Measurements from ENCODE around the gene GCHFR.

The GCHFR gene

DNA sequence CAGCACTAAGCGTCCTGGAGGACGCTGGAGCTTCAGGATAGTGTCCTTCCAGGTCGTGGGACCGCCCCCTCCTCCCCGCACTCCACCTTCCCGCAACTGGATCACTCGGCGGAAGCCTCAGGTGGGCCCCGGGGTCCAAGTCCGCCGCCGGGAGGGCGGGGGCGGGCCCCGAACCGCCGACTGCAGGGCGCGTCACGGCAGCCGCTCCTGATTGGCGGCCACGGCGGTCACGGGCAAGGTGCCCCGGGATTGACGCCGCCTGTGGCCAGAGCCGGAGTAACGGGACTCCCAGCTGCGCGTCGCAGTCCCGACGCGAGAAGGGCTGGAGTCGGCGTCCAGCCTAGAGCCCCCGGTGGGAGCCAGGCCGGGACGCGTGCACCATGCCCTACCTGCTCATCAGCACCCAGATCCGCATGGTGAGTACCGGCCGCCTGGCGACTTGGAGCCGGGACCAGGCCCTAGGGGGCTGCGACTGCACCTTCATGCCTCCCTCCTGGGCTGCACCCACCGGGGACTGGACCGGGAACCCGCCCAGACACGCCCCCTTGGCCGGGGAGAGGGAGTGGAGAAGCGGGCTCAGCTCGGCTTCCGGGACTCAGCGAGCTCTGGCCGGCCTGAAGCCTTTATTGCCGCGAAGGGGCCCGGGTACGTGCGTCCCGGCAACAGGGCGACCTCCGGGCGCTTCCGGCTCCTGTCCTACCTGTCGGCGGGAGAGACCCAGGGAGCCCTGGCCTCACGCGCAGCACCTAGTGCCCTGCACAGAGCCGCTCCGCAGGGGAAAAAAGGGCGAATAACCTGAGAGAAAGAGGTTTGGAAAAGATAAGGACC lies at the start of gene GCHFR:
TSS of gene GCHFR (plus strand) at position 268 of the 828 bp plus-strand sequence. CDS start at position 381, 113 bp downstream.
- peak in 1 of 2 donors; percentile 53 for DNase-seq

DNA sequence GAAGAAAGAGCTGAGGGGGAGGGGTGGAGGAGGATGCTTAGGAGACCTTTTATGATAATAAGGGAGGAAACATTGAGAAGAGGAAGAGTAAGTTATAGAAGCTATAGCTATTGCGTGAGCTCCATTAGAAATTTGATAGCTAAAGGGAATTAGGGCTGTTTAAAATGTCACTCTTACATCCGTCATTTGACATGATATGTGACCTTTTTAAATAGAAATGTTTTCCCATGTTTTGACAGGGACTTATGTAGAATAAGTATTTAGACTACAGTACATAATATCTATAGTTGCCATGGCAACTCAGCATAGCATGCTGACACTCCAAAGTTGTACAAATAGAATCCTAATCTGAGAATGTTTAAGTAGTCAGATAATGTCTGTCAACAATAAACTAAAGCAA lies 49.7 kb upstream of the GCHFR start:
- DNase-seq: no peak

DNA sequence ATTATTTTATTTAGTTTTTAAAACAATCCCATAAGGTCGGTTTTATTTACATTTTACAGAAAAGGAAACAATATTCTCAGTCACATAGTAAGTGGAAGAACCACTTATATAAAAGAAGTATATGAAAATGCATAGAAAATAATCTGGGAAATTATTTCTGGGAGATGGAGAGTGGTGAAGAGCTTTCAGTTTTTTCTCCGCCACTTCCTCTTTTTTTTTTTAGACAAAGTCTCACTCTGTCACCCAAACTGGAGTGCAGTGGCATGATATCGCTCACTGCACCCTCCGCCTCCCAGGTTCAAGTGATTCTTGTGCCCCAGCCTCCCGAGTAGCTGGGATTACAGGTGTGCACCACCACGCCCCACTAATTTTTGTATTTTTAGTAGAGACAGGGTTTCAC lies 47.7 kb upstream of the GCHFR start:
- no peak for DNase-seq

DNA sequence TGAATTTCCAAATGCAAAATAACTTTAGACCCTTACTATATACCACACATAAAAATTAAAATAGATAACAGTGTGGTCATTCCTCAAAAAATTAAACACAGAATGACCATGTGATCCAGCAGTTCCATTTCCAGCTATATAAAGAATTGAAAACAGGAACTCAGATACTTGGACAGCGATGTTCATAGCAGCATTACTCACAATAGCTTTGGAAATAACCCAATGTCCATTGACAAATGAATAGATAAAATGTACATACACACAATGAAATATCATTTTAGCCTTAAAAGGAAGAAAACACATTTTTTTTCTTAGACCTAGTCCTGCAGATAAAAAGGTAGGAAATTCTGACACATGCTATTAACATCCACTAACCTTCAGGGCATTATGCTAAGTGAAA lies 42.2 kb upstream of the GCHFR start:
- no peak for DNase-seq

DNA sequence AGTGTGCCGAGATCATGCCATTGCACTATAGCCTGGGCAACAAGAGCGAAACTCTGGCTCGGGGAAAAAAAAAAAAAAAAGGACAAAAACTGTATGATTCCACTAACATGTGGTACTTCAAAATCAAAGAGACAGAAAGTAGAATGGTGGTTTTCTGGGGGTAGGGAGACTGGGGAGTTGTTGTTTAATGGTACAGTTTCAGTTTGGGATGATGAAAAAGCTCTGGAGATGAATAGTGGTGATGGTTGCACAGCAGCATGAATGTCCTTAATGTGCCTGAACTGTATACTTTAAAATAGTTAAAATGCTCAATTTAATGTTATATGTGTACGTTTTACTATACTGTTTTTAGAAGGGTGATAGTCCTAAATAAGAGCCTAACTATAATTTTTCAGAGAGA lies 41.5 kb upstream of the GCHFR start:
- no peak for DNase-seq

DNA sequence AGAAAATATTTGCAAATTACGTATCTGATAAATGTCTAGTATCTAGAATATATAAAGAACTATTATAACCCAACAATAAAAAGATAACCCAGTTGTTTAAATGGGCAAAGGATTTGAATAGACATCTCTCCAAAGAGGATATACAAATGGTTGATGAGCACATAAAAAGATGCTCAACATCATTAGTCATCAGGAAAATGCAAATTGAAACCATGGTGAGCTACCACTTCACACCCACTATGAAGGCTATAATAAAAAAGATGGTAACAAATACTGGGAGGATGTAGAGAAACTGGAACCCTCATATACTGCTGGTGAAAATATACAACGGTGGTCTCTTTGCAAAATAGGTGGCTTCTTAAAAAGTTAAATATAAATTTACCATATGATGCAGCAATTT lies 40.9 kb upstream of the GCHFR start:
- DNase-seq: no peak

DNA sequence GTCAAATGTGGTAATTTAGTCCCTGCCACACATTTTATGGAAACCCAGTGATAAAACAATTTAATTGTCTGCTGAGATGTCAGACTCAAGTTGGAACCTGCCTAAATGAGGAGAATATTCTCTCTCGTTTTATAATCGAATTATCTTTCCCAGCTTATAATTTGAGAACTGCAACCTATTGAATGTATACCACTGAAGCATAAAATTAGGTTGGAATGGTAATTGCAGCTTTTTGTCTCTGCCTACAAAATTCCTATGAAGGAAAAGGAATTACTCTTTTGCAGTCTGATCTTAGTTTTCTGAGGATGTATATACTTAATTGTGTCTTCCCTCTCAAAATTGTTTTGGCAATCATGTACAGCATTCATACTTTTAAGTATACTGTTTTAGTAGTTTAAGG lies 39.9 kb upstream of the GCHFR start:
- no peak for DNase-seq

DNA sequence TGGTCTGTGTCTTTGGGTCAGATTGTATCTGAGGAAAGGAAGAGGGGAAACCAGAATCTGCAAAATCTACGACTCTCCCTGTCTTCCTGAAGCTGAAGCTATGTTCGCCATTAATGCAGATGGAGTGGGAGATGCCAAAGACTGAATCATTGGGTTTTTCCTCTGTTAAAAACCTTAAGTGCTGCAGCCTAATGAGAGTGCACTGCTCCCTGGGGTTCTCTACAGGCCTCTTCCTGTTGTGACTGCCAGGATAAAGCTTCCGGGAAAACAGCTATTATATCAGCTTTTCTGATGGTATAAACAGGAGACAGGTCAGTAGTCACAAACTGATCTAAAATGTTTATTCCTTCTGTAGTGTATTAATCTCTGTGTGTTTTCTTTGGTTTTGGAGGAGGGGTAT lies 32.8 kb upstream of the GCHFR start:
- no peak for DNase-seq

DNA sequence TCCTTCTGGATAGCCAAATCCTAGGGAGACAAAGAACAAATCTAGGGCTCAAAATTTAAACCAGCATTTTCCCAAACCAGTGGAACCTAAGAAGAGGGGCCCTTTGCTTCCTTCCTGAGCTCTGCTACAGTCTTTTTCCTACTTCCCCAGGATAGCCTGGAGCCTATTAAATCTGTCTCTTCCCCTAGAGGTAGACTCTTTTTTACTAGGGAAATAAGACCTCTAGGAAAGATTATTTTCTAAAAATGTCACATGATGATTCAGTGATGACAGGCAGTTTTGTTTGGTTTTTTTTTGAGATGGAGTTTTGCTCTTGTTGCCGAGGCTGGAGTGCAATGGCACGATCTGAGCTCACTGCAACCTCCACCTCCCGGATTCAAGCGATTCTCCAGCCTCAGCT lies 27.3 kb upstream of the GCHFR start:
- DNase-seq: no peak

DNA sequence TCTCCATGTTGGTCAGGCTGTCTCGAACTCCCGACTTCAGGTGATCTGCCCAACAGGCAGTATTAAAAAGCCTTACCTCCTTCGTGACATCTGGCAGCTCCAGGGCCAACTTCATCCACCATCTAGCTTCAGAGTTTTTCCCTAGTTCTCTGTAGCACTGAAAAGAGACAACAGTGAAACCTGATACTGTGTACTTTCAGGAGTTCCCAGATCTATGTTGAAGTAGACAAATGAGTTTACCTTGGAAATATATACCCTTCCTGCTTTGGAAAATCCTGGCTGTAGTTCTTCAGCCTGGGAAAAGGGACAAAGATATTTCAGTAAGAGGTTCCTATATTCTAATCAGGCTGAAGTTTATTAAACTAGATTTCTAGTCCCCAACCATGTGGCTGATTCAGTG lies 26.8 kb upstream of the GCHFR start:
- no peak for DNase-seq

DNA sequence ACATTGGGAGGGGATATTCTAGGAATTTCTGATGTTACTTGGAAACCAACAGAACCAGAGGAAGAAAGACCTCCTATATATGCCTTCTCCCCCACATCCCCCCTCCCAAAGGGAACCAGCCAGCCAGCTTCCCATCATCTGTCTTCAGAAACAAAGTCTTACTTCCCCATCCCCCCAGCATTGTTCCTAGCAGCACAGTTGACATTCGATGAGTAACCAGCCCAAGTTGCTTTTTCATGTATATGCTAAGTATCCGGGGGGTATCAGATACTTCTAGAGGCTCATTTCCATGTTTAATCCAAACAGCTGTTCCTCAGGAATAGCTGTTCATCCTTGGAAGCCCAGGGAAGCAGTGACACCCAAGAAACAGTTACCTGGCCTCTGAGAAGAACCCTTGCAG lies 24.8 kb upstream of the GCHFR start:
- DNase-seq: no peak

DNA sequence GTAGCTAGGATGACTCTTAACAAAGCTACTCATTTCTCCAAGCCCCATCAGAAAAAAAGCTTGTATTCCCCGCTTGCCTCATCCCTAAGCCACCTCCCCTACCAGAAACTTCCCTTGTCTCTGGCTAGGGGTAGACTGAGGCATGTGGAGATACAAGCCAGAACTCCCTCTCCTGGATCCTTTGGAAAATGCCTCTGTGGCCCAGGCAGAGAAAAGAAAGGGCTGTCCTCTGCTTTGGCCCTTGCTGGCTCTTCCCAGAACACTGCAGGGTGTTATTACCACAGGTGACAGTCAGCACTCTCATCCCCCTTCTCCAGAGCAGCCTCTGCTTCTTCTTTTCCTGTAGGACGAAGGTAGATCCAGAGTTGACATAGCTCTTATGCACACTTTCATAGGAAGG lies 24.0 kb upstream of the GCHFR start:
- DNase-seq: no peak

DNA sequence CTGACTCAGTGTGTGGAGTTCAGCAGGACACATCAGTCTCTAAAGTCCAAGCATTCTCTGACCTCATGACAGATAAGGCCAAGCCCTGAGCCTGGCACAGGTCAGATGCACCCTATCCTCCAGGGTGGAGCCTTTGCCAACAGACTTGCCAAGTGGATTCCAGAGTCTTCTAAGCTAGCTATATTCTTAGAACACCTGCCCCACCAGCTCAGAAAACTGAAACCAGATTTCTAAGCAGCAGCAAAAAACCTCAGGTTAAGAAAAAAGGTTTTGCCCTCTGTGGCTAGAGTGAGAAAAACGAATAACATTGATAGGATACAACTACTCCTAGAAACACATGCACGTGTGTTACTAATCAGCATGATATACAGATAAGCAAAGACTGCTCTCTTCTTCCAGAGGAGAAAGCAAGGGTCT lies 20.4 kb upstream of the GCHFR start:
- DNase-seq: no peak

DNA sequence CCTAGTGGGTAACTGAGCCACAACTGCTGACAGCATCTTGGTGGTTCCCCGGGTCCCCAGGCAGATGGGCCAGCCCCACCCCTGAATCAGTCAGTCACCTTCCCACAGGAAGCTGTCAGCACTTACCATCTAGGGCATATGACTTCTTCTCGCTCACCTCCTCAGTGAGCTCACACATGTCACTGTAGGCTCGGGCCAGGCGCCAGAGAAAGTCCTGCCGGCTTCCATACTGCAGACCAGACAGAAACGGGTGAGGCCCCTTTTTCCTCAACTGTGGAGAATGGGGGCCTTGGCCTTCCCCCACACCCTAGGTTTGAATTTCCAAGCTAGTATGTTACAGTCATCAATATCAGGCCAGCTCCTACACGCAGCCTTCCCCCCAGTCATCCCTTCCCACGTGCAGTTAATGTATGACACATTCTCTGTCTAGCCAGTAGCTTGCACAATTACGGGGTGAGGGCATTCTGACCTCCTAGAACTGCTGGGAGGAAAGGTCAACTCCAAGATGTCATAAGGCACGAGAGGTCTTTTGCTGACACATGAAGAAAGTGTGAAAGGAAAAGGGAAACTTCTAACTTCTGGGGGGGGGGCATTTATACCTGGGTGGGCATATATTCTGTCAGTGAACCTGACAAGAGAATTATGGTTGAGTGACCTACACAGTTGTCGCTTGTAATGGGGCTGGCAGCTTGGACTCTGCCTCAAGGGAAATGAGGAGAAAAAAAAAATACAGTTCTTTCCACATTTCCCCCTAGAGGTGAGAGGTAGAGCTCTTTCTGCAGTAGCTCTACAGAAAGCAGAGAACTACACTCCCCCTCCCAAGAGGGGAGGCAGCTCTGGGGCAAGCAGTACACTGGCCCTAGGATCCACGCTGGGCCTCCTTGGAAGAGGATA lies 19.7 kb upstream of the GCHFR start:
- no peak for DNase-seq

DNA sequence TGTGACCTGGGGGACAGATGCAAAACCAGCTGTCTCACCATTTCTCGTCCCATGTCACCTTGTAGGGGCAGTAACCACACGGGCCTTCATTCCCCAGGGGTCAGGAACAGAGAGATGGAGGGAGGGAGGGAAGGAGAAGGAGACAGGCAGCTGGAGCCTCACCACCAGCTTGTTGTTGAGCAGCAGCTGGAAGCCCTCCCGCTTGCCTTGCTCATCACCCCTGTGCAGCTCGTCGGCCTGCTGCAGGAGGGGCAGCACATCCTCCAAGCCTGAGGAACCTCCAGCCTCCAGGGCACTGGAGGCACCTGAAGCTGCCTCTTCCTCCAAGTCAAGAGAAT lies 19.1 kb upstream of the GCHFR start:
- DNase-seq: no peak

DNA sequence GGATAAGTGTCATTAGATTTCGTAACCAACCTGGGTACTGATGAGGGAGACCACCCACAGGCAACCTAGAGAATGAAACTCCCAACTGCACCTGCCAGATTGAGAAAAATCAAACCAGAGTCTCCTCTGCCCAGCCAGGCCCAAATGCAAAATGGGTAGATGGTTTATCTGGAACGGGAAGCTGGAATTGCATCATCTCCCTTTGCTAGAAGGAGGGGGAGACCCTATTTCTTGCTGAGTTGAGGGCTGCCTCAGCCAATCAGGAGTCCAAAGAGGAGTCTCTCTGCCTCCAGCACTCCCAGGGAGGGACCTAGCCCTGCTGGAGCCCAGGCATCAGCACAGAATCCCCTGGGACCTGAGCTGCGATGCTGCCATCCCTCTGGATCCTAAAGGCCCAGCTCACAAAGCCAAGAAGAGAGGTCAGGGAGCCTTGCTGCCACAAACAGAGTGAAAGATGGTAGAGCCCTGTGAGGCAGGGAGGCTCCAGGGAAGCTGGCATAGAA lies 16.9 kb upstream of the GCHFR start:
- no peak for DNase-seq

DNA sequence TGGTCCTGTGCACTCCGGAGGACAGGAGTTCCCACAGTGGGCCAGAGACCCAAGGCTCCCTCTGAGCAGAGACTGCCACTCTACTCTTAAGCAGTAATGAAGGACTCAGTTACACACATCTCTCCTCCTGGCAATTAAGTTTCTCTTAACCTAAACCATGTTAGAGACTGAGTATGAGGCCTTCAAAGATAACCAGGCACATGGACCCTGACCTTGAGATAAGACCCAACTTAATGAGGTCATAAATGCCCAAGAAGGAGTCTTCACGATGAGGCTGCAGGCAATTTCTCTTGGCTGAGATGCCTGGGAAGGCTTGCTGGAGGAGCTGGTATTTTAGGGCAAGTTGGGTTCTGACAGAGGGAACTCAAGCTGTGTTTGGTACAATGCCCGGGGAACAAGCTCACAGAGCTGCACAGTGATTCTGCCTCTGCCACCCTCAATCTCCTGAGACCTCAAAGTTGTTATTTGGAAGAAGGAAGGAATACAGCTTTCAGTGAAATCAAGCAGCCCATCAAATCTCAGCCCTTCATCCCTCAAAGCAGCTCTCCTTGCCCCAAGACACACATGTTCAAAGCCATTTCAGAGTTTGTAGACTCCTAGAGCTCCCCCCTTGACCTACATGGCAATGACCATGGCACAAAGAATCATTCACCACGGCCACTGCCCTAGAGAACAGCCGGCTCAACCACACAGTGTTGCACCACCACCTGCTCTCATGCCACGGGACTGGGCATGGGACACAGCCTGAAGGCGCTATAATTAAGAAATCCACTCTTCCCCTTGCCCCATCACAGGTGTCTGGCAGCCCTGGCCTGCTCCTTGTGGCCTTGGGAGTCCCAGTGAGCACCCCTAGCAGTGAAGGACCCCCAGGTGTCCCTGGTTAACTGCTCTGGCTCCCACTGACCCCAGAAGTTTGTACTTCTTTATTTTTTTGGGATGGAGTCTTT lies 15.9 kb upstream of the GCHFR start:
- DNase-seq: no peak

DNA sequence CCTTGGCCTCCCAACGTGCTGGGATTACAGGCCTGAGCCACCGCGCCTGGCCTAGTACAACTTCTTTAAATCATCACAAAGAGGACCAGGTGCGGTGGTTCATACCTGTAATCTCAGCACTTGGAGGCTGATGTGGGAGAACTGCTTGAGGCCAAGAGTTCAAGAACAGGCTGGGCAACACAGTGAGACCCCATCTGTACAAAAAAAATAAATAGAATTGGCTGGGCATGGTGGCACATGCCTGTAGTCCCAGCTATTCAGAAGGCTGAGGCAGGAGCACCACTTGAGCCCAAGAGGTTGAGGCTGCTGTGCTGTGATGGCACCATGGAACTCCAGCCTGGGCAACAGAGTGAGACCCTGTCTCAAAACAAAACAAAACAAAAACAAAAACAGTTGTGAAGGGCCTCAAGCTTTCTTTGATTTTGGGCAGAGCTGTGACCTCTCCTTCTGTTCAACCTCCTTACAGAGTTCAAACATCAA lies 14.7 kb upstream of the GCHFR start:
- no peak for DNase-seq

DNA sequence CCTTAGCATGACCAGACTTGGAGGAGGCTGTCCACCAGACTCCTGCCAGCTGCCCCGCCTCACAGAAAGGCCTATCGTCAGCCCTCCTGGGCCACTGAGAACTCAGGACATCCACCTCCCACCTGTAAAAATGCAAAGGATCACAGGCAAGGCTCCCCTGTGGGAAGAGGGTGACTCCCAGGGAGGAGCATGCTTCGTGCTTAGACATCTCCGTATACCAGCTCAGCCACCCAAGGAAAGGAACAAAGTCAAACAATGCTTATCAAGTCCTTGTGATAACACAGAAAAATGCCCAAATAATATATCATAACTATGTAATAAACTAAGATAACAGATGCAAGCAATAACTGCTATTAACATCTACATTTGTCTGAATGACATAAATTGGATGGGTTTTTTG lies 13.0 kb upstream of the GCHFR start:
- DNase-seq: no peak

DNA sequence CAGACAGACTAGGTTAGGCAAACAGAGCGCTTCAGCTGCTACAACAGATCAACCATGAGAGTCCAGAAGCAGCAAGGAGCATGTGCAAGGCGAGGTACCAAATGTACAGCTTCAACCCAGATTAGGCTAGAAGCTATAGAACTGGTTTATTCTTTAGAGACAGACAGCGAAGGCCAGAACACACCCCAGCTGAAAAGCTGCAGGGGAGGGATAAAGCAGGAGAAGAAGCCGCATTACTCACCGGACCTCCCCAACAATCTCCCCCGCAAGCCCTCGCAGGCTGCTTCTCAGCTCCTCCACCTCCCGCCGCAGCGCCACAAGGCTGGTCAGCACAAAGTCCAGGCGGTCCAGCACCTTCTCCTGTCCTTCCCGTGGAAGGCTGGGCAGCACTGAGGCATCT lies 12.1 kb upstream of the GCHFR start:
- DNase-seq: no peak

DNA sequence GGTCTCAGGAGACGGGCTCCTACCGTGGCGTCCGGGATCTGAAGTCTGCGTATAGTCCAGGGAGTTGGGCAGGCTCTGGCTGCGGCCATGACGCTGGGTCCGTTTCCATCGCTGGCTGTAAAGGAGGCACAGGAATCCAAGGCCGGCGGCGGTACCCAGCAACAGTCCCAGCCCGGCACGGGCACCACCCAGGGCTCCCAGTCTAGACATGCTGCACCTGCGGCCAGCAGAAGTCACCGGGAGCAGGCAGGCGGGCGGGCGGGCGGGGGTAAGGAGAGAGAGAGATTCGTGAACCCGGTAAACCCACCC lies 9.3 kb upstream of the GCHFR start:
- DNase-seq: no peak

DNA sequence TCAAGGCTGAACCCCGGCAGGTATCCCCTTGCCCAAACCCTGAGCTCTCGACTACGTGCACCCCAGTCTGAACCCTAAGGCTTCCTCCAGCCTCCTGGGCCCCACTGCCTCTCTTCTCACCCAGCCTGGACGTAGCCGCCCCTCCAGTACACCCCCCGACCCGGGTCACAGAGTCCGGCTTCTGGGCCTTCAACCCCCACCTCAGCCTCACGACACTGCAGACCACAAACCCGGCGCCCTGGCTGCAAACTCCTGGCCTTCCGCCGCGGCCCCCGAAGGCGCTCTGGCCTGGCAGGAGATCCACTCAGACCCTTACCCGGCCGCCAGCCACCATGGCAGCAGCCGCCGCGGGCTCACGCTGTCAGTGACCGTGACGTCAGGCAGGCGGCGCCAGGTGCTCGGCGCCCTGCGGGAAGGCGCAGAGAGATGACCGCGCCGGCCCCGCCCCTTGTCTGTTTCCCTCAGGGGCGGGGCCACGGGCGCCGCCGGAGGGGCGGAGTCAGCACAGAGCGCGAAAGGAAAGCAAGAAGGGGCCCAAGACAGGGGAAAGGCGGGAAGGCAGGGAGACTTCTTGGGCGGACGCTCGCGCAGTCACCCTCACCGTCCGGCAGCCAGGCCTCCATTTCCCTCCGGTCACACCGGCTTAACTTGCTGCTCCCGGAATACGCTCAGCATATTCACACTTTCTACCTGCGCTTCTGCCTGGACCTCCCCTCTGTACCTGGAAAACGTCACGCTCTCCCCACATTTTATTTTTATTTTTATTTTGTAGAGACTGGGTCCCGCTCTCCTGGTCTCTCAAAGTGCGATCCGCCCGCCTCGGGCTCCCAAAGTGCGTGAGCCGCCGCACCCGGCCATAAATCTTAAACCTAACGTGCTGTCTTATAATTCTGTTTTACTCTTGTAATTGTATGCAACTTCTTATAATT lies 8.7 kb upstream of the GCHFR start, which contains the start of gene RMDN3:
TSS of gene RMDN3 (minus strand) at position 372 of the 929 bp plus-strand sequence. CDS start 471 bp downstream, outside the sequence.
- DNase-seq: peak; percentile 59 to 85

Data from bone marrow (tissue), 2 donors.